NCI-H446 (cell line): ENCODE results near the gene FBXO2.

Experiments used
- DNase-seq, 2 experiments: peaks; one replicate each; lab custom pipeline; 2025; lab: John Stamatoyannopoulos, UW

Gene FBXO2

GRCh38 chr1:11654137-11654938, at the start of gene FBXO2, which contains the start of gene FBXO44:
TSS of gene FBXO2 (minus strand) at chr1:11654429. CDS start at chr1:11654340, 89 bp downstream.
TSS of gene FBXO44 (plus strand) at chr1:11654877. CDS start at chr1:11655836, 959 bp downstream.
- peak in 1 of 2 experiments; percentile 41 for DNase-seq

- no peak for DNase-seq
These were observed 49.3 kb upstream of the FBXO2 start for GRCh38 chr1:11703357-11704193.

DNA sequence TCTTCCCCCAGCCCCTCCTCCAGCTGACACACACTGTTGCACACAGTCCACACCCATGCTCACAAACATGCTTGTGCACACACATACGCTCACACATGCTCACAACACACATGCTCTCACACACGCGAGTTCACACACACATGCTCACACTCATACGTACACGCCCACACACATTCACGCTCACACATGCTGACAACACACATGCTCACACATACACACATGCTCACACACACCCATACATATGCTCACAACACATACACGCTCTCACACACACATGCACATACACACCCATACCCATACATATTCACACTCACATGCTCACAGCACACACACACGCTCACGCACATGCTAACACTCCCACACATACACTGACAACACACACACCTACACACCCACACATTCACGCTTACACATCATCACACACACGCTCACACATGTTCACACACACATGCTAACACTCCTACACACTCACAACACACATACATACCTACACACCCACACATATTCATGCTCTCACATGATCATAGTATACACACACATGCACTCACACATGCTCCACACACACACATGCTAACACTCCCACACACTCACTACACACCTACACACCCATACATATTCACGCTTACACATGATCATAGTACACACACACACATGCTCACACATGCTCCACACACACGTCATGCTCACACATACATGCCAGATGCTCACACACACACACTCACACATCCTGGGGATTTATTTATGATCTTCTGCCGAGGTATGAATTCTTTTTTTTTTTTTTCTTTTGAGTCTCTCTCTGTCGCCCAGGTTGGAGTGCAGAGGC, 48.0 kb upstream of the FBXO2 start:
- no peak for DNase-seq

GRCh38 chr1:11701551-11701961, 47.3 kb upstream of the FBXO2 start:
- peak; percentile 59 to 86 for DNase-seq

GRCh38 chr1:11700601-11701467, 46.6 kb upstream of the FBXO2 start:
- peak in 1 of 2 experiments; percentile 33 for DNase-seq

DNA sequence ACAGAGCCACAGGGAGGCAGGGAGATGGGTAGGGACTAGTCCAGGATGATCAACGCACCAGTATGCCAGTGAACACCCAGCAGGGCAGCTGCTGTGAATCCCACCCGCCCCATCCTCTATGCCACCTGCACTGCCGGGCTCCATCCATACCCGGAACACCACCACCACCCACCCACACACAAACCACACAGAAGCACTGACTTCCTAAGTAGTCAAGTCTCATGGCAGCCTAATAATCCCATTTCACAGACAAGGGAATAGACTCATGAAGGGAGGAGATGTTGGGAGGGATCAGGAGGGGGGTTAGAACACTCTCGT, 43.6 kb upstream of the FBXO2 start:
- DNase-seq: no peak

DNA sequence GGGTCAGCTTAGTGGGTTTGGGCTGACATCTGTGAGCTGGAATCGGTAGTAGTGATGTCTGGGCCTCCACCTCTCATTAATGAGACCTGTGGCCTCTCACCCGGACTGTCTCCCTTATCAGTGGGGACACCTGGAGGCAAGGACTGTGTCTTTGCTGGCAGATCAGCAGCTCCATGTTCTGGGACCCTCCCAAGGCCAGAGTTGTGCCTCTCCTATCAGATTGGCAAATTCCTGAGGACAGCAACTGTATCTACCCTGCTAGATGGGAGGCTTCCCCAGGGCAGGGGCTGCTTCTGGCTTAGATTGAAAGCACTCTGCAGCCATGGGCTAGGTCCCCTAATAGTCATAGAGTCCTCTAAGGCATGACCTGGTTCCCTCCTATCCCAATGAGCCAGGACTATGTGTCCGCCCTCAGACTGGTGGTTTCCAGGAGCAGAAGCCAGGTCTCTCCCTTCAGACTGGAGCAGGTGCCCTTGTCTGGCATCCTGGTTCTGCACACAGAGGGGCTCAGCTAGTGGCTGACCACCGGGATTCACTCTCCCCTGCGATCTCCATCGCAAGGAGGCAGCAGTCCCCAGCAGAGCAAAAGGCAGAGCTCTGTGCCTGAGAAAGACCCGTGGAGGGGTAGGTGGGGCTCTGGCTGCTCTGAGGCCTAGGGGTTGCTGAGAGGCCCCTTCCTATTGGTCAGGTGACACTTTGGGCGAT, 43.1 kb upstream of the FBXO2 start:
- DNase-seq: no peak

DNA sequence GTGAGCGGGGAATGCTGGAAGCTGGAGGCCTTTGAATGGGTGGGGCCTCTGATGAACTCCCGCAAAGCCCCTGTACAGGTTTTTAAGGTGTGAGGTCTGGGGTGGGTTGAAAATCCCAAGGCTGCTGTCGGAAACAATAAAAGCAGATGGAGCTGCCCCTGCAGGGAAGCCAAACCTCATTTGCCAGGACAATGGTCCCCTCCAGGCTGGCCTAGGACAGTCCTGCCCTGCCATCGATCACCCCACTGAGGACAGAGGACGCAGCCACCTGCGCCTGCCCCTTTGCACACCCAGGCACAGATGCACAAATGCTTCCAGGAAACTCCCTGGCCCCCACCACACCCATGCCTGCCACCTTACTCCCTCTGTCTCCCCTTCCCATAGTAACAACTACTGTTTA, 41.6 kb upstream of the FBXO2 start:
- DNase-seq: no peak

DNA sequence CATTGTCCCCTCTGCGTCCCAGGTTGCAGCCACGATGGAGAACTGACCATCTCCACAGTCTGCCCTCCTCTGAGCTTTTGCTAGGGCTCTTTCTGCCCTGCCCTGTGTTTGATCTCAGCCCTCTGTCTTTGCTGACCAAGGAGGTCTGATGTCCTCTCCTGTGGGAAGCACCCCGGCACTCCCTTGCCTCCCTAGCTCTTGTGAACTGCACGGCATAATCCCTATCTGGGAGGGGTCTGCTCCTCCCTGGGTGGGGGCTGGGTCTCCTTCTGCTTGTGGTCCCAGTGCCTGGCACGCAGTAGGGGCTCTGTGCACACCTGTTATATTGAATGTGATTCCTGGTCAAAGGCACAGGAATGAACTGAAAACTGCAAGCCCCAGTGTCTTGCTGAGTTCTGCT, 39.7 kb upstream of the FBXO2 start:
- DNase-seq: no peak

- peak in 1 of 2 experiments; percentile 37 for DNase-seq
These were observed 38.9 kb upstream of the FBXO2 start for GRCh38 chr1:11693024-11693590.

GRCh38 chr1:11691928-11692711, 37.9 kb upstream of the FBXO2 start:
- DNase-seq: no peak

DNA sequence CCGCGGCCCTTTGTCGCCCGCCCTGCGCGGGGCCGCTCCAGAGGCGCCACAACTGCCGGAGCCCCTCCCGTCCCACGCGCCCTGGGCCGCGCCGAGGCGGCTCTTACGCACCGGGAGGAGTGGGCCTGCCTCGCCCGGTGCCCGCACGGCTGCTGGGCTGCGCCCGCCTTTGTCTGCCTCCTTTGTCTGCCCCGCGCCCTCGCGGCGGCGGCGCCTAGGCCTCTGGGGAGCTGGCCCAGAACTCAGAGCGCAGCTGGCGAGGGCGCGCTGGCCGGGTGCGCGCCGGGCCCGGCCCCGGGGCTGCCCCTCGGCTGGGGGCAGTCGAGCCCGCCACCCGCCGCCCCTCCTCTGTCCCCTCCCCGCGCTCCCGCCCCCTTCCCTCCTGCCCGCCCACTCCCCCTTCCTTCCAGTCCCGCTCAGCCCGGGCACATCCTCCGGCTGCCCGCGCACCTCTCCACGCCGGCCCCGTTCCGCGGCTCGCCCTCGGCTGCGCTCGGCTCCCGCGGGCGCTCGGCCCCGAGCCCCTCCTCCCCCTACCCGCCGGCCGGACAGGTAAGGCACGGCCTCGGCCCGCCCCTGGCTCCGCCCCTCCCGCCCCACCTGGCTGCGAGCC, 37.2 kb upstream of the FBXO2 start, which contains the start of gene DRAXIN:
DRAXIN (plus strand) TSS at position 409 of the 613 bp plus-strand sequence. CDS start 14,549 bp downstream, outside the sequence.
- no peak for DNase-seq

- no peak for DNase-seq
These were observed 36.4 kb upstream of the FBXO2 start for GRCh38 chr1:11690397-11691301.

DNA sequence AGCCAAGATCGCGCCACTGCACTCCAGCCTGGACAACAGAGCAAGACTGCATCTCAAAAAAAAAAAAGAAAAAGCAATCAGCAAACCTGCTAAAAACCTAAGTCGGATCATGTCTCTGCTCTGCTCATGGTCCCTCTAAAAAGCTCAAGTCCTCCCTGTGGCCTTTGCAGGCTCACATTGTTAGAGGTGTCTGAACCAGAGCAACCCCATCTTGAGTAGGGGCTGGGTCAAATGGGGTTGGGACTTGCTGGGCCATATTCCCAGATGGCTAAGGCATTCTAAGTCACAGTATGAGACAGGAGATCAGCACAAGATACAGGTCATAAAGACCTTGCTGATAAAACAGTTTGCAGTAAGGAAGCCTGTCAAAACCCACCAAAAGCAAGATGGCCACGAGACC, 34.3 kb upstream of the FBXO2 start:
- DNase-seq: no peak

DNA sequence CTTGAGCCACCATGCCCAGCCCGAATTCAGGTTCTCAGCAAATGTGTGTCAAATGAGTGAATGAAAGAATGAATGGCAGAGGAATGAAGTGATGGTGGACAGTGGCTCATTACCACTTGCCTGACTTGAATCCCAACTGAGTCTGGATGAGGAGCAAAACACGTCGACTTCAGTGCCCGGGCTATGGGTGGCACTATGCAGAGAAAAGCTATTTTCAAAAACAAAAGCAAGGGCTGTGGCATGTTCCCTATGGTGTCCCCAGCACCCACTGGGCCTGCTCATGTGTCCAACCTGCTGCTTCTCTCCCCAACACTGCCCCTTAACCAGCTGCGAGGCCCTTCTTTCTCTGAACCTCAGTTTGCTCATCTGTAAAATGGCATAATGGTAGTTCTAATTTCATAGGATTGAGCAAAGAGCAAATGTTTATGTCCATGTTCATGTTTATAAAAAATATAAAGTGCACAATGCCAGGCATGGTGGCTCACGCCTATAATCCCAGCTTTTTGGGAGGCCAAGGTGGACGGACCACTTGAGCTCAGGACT, 31.1 kb upstream of the FBXO2 start:
- DNase-seq: no peak

GRCh38 chr1:11684070-11684469, 29.8 kb upstream of the FBXO2 start:
- no peak for DNase-seq

DNA sequence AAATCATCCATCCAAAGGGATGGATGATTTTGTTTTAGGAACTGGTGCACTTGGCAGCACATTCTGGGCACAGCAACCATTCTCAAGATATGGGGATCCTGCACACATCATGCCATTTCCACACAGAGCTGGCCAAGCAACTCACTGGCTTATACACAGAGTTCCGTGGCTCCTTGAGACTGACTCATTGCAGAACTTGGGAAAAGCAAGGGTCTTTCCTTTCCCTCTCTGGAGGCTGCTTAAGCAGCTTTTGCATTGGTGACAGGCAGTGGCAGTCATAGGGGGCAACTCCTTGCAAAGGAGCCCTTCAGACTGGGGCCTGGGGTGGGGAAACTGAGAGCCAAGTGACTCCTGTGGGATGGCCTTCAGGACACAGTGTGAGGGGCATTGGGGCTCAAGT, 28.6 kb upstream of the FBXO2 start:
- DNase-seq: no peak
